DMS53 treated with DMSO at 0.1 percent for 48 hours (cell line): ENCODE measurements around the gene PKM.
"Not testable (repeated sequence)": the region's sequence is repeated elsewhere in the genome, so short reads cannot be mapped to it uniquely, and the experiment has no call there.

ENCODE experiments used
- DNase-seq: peaks from one replicate; lab custom pipeline; 2025; ENCODE audit not compliant: unreplicated experiment; lab: John Stamatoyannopoulos, UW

PKM gene

GRCh38 chr15:72179950-72180581 is 50.9 kb downstream of the PKM start:
- no peak for DNase-seq

- DNase-seq: no peak
These were observed 51.9 kb downstream of the PKM start for GRCh38 chr15:72178976-72179585.

- DNase-seq: no peak
These were observed 54.2 kb downstream of the PKM start for GRCh38 chr15:72176743-72177142.

- no peak for DNase-seq
These were observed 54.8 kb downstream of the PKM start for GRCh38 chr15:72176159-72176558.

- DNase-seq: no peak
These were observed 55.6 kb downstream of the PKM start for GRCh38 chr15:72175186-72176044.

GRCh38 chr15:72174551-72175165 is 56.3 kb downstream of the PKM start:
- no peak for DNase-seq

GRCh38 chr15:72173864-72174550 is 57.0 kb downstream of the PKM start:
- no peak for DNase-seq

- no peak for DNase-seq
These were observed 57.6 kb downstream of the PKM start for GRCh38 chr15:72173401-72173800.

- DNase-seq: no peak
These were observed 58.2 kb downstream of the PKM start for GRCh38 chr15:72172796-72173195.

GRCh38 chr15:72171978-72172377 is 59.0 kb downstream of the PKM start:
- DNase-seq: not testable (repeated sequence)

- no peak for DNase-seq
These were observed 60.3 kb downstream of the PKM start for GRCh38 chr15:72170691-72171090.

- DNase-seq: no peak
These were observed 60.9 kb downstream of the PKM start for GRCh38 chr15:72169921-72170611.

- no peak for DNase-seq
These were observed 61.6 kb downstream of the PKM start for GRCh38 chr15:72169236-72169920.

GRCh38 chr15:72168808-72169190 is 62.2 kb downstream of the PKM start:
- no peak for DNase-seq

- no peak for DNase-seq
These were observed 62.7 kb downstream of the PKM start for GRCh38 chr15:72168131-72168807.

GRCh38 chr15:72167445-72167844 is 63.5 kb downstream of the PKM start:
- DNase-seq: no peak

GRCh38 chr15:72166716-72167417 is 64.1 kb downstream of the PKM start:
- no peak for DNase-seq

GRCh38 chr15:72163719-72164118 is 67.3 kb downstream of the PKM start:
- DNase-seq: no peak

GRCh38 chr15:72162569-72162968 is 68.4 kb downstream of the PKM start:
- no peak for DNase-seq
